Measurements from ENCODE around the gene DYNAP. TPM values are rescaled to one million over a fixed set of nuclear protein-coding genes. Genes with fewer than 3 reads are reported as not detected.

DYNAP gene
- total and polyA plus RNA-seq, 10 of the 15 experiments (the other 5 are each of a cell fraction or from before 2014, with no cell fraction given), result not detected

- Histone ChIP-seq H2AFZ (ENCODE audit: control insufficient read depth, low read depth, low read length) (no peak overlapping the region), H3K27me3 (replicated peaks in 1 of 2; ENCODE audit: control insufficient read depth in 2 of 2, insufficient read depth in 2 of 2, low read length in 1 of 2) (no peaks in the 10 kb centered on the region), H3K4me2 (ENCODE audit: control insufficient read depth, insufficient read depth) (no peak overlapping the region), H3K27ac (ENCODE audit: control insufficient read depth, insufficient read depth) (no peak overlapping the region), H3K79me2 (ENCODE audit: control insufficient read depth, insufficient read depth, low read length) (no peaks in the 10 kb centered on the region), H3K9ac (ENCODE audit: control insufficient read depth, insufficient read depth, low read length) (no peak overlapping the region), H4K20me1 (ENCODE audit: control insufficient read depth, insufficient read depth) (no peaks in the 10 kb centered on the region), H3K36me3 (ENCODE audit: control insufficient read depth in 2 of 2, insufficient read depth in 2 of 2, low read length in 1 of 2) (no peaks in the 10 kb centered on the region), H3K4me3 (no peak overlapping the region), H3K9me3 (replicated peaks; ENCODE audit: control insufficient read depth, insufficient read depth, low read length) (no peaks in the 10 kb centered on the region), H3K4me1 (ENCODE audit: control insufficient read depth, insufficient read depth, low read length) (no peaks in the 10 kb centered on the region)
- WGBS (ENCODE audit: insufficient coverage, insufficient replicate concordance, low lambda C conversion rate, missing lambda C conversion rate), result 59% methylated on average over 11 of the region's 11 CpGs
- POLR2A ChIA-PET, result no interaction called here
- BruUV-seq (replicated peaks), result no TSS peak
- TF ChIP-seq EGR1 (IDR thresholded peaks at IDR 0.05; ENCODE audit: borderline replicate concordance in 1 of 2, low read depth in 2 of 2, low read length in 2 of 2), result no peak
- no peak for TF ChIP-seq SUZ12 (IDR thresholded peaks at IDR 0.05; ENCODE audit: unreplicated experiment)
- no peak for TF ChIP-seq SMAD5 (IDR thresholded peaks at IDR 0.05; ENCODE audit: low read depth)
- no peak for TF ChIP-seq RELB (IDR thresholded peaks at IDR 0.05; ENCODE audit: low read depth)
- no peak for TF ChIP-seq CHD2 (IDR thresholded peaks at IDR 0.05; ENCODE audit: borderline replicate concordance, low read depth, low read length)
- TF ChIP-seq JUND (IDR thresholded peaks at IDR 0.05; ENCODE audit: low read depth, low read length), result no peak
- no peak for TF ChIP-seq EZH2 (IDR thresholded peaks at IDR 0.05; ENCODE audit: borderline replicate concordance, control insufficient read depth, low read depth, low read length)
- no peak for TF ChIP-seq REST (IDR thresholded peaks at IDR 0.05; ENCODE audit: low read depth, low read length)
- no peak for TF ChIP-seq PKNOX1 (IDR thresholded peaks at IDR 0.05)
- no peak for TF ChIP-seq SKIL (IDR thresholded peaks at IDR 0.05; ENCODE audit: low read depth, poor library complexity, severe bottlenecking)
- TF ChIP-seq RUNX3 (IDR thresholded peaks at IDR 0.05; ENCODE audit: low read length), result no peak
- SMC1A ChIA-PET (ENCODE audit: uncharacterized antibody, unreplicated experiment), result interaction anchor here (1.1 kb wide), 1 partner anchor 30 kb away, joined by 3 read pairs; no protein-coding TSS in a partner anchor
- FAIRE-seq, result no peak
- RAD21 ChIA-PET (ENCODE audit: unreplicated experiment), result no interaction called here
- CTCF ChIA-PET, result interaction anchor here (1.1 kb wide), 1 partner anchor 35 kb away, joined by 3 read pairs; no protein-coding TSS in a partner anchor
- intact Hi-C loops (cut with micrococcal nuclease; ENCODE audit: unreplicated experiment) (no loop called here), in situ Hi-C loops (cut with MboI) (no loop called here)
- no peak for ATAC-seq
- DNase-seq (ENCODE audit: low read depth, low spot score), result no peak
These were observed 16.4 kb downstream of the DYNAP start for GRCh38 chr18:54607213-54608027.
